Neural cell (in vitro differentiated cells): ENCODE measurements around the gene KCNAB1.

Source experiments
- CTCF ChIP-seq: fragments of 450-650 bp; IDR thresholded peaks from 2 replicates; pipeline ENCODE4 v1.5.1; 2014; ENCODE audit warnings: antibody characterized with exemption, mild to moderate bottlenecking, moderate library complexity; ENCODE audit not compliant: poor library complexity, severe bottlenecking
- EP300 ChIP-seq: fragments of 450-650 bp; conservative IDR thresholded peaks from 2 replicates; pipeline ENCODE4 v1.6.1; 2014; ENCODE audit warnings: antibody characterized with exemption, mild to moderate bottlenecking, moderate library complexity; ENCODE audit not compliant: poor library complexity, severe bottlenecking
- EZH2 ChIP-seq: fragments of 200-600, 300-800 bp; shearing (Covaris generic), sonication (generic); IDR thresholded peaks from 2 replicates; pipeline ENCODE4 v1.6.1; 2014; ENCODE audit warnings: antibody characterized with exemption, low read length, borderline replicate concordance, mild to moderate bottlenecking; ENCODE audit not compliant: insufficient read depth, poor library complexity, severe bottlenecking
- MXI1 ChIP-seq: fragments of 450-650 bp; conservative IDR thresholded peaks from 2 replicates; pipeline ENCODE4 v1.6.1; 2014; ENCODE audit warnings: antibody characterized with exemption, mild to moderate bottlenecking; ENCODE audit not compliant: poor library complexity, severe bottlenecking
- POLR2AphosphoS5 ChIP-seq: IDR thresholded peaks from 2 replicates; pipeline ENCODE4 v1.6.1; 2012
- RAD21 ChIP-seq: fragments of 450-650 bp; conservative IDR thresholded peaks from 2 replicates; pipeline ENCODE4 v1.6.1; 2014; ENCODE audit warnings: antibody characterized with exemption, mild to moderate bottlenecking, moderate library complexity
- REST ChIP-seq: IDR thresholded peaks from 2 replicates; pipeline ENCODE4 v1.6.1; 2012; ENCODE audit warnings: borderline replicate concordance
- SMC3 ChIP-seq: fragments of 450-650 bp; conservative IDR thresholded peaks from 2 replicates; pipeline ENCODE4 v1.6.1; 2014; ENCODE audit warnings: antibody characterized with exemption, mild to moderate bottlenecking, moderate library complexity; ENCODE audit not compliant: poor library complexity
- TAF1 ChIP-seq: IDR thresholded peaks from 2 replicates; pipeline ENCODE4 v1.6.1; 2012; ENCODE audit warnings: low read depth

- TF ChIP-seq CTCF: no peak
- TF ChIP-seq EZH2: no peak
- TF ChIP-seq POLR2AphosphoS5: no peak
- no peak for TF ChIP-seq REST
- no peak for TF ChIP-seq RAD21
- TF ChIP-seq MXI1: no peak
- no peak for TF ChIP-seq EP300
- no peak for TF ChIP-seq TAF1
- TF ChIP-seq SMC3: no peak
Observed at GRCh38 chr3:156109989-156110388, 10.4 kb upstream of the KCNAB1 start.
